Fibroblast of skin of left quadriceps (primary cell): ENCODE measurements around the gene LSAMP.

ENCODE experiments used
- DNase-seq, 2 experiments: peaks; one replicate each; pipeline ENCODE4 v3.0.0-alpha.2; 2013; ENCODE audit warnings: low read depth in 2 of 2

LSAMP gene

DNA sequence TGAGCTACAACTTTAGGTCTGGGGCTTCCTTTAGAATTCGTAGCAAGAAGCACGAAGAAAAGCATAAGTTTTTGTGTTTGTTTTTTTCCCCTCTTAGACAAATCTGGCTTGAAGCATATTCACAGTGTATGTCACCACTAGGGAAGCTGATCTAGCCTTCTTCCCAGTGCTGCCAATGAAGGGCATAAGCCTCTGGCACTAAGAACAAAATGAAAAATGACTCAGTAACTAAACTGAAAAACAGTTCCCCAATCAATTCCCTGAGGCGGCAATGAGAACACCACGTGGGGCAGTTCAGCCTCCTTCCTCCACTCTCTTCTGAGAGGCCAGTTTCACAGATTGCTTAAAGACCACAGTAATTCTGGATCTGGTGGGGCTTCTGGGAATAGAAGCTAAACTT, 483.9 kb downstream of the LSAMP start:
- no peak for DNase-seq

DNA sequence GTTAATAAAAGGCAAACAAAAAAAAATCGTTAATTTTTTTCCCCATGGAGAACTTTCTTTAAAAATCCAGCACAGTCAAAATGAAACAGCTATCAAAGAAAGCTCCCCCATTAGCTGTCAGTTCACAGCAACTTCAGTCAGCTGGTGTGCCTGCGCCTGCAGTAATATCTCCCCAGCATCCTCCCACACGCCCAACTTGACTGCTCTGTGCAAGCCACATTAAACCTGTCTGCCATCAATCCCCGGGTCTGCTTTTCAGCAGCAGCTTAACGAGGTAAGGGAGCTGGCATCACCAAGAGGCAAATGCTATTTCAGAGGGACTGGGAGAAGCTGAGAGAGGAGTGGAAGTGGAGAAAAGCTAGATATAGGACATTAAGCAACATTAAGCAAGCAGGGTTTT, 484.5 kb downstream of the LSAMP start:
- DNase-seq: no peak

DNA sequence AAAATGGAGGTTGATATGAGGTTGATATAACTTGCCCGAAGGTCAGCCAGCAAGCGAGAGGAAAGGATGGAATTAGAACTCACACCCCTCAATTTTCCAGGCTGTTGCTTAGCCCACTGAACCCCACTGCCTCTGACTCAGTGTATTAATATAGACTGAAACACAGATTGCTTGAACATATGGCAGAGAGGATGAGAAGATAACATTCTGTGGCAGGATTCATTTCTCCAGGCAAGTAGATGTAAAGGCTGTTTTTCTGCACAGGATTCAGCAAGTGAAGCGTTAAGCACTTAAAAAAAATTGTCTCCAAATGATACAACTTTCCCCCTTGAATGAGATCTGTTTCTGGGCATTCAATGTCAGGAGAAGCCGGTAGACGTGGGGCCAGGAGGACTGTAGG, 486.8 kb downstream of the LSAMP start:
- DNase-seq: no peak

DNA sequence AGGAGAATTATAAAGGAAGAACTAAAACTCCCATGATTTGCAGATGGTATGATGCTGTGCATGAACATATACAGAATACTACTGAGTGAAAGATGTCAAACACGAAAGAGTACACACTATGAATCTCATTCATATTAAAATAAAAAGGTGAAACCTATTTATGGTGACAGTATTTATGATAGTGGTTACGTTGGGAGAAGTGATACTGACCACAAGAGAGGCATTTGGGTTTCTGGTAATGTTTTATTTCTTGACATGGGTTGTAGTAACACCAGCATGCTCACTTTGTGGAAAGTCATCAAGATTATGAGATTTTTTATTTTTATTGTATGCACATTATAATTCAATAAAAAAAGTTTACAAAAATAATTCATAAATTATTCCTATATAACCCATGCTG, 498.0 kb downstream of the LSAMP start:
- no peak for DNase-seq

DNA sequence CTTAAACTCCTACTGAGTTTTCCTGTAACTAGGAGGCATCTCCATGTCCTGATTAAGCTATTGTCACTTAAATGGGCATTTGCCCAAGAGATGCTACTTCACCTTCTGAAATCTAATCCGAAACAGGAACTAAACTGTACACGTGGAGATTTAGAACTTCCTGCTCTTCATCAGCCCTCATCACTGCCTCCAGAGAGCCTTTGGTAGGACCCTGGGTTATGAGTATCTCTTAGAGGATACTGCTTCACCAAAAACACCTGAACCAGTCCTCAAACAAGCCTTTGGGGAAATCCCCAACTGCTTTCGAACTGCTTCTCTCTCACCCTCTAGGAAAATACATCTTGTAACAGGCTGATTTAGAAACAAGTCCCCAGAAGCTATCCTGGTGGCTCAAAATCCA, 501.7 kb downstream of the LSAMP start:
- no peak for DNase-seq

- DNase-seq: no peak
These were observed 508.2 kb downstream of the LSAMP start for GRCh38 chr3:115937054-115937453.

- no peak for DNase-seq
These were observed 512.5 kb downstream of the LSAMP start for GRCh38 chr3:115932807-115933206.

- no peak for DNase-seq
These were observed 513.7 kb downstream of the LSAMP start for GRCh38 chr3:115931581-115931980.

- DNase-seq: no peak
These were observed 514.4 kb downstream of the LSAMP start for GRCh38 chr3:115930922-115931321.

DNA sequence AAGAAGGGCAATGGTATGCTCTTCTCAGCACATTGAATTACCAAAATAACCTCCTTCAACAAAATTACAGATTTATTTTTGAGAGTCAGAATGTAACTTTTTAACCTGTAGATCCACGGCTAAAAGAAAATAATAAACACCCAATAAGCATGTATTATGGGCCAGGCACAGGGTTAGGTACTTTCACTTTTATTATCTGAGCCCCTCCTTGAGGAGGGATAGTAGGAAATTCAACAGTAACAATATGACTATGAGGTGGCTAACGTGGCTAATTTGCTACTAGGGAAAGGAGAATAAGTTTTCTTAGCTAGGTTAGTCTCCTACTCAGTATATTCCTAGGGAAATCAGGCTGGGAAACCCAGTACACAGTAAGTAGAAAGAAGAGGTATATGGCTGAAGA, 515.1 kb downstream of the LSAMP start:
- DNase-seq: no peak

GRCh38 chr3:115928376-115928775, 516.9 kb downstream of the LSAMP start:
- DNase-seq: no peak

- no peak for DNase-seq
These were observed 518.1 kb downstream of the LSAMP start for GRCh38 chr3:115927197-115927596.

DNA sequence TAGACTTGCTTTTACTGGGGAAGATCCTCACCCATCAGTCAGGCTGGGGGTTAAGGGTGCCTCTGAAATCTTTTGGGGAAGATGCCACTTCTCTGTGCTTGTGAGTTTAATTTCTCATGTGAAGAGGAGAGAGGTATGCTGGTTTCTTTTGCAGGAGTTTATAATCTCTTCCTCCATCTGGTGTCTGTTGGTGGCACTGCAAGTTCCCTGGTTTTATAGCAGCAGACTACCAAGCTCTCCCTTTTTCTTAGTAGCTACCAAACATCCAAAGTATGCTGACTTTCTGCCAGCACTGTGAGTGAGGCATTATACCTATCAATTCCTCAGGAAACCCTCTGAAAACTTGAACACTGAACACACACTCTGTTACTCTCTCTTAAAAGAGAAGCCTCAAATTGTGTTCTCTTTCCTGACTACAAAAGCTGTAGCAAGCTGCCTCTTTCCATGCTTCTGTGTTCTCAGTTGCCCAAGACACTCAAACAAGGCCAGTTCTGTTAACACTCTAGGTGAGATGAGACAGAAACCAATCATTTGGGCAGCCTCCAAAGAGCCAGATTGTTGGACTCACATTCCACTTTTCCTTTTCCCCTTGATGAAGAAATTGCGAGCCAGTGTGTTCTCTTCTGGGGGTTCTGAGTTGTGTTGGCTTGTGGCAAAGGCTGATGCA, 522.5 kb downstream of the LSAMP start:
- peak; percentile 14 to 38 for DNase-seq

DNA sequence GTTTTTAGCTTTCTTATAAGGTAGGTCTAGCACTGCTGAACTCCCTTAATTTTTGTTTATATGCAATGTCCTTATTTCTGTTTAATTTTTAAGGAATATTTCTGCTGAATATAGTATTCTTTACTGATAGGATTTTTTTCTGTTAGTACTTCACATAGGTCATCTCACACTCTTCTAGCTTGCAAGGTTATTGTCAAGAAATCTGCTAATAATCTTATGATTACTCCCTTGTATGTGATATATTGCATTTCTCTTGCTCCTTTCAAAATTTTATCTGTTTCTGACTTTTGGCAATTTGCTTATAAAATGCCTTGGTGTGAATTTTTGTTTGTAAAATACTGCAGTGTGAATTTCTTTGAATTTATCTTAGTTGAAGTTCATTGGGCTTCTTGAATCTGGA, 523.6 kb downstream of the LSAMP start:
- DNase-seq: no peak

- DNase-seq: no peak
These were observed 526.4 kb downstream of the LSAMP start for GRCh38 chr3:115918900-115919299.

GRCh38 chr3:115916866-115917265, 528.4 kb downstream of the LSAMP start:
- no peak for DNase-seq

DNA sequence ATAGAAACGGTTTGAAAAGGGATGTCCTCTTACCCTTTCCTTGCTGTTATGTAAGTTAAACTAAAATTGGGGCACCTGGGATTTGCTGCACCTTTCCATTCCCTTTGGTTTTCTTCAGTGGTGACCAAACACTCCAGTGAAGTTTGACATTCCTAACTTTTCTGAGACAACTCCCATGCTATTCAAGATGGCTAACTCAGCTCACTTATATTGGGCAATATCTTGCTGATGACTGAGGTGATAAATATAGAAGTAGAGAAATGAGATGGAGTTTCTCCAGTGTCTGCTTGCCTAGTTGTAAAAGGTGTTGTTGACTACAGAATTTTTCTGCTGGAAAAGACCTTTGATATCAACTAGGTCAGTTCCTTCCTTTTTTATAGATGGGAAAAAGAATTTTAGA, 530.2 kb downstream of the LSAMP start:
- DNase-seq: no peak

DNA sequence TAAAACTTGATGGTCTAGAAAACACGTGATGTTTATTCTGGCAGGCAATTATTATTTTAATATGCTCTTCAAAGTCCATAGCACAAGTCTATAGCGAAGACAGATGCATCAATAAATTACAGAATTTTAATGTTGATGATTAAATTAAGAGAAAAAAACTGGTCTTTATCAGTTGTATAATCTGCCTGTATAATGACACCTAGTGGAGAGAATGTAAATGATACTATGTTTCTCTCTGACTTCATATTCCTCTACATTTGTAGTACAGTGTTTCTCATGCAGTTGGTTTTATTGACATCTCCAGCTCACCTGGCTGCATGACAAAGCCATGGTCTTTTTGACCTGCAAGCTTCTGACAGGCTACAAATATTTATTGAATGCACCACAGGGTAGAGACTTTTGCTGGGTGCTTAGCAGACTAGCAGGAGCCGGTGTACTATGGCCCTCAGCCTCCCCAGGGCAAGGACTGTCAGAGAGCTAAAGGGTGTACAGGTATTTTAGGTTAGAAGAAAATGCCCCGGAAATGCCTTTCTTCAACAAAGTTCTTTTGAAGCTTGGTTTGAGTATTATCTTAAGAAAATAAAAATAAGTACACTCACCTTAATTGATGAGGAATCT, 532.1 kb downstream of the LSAMP start:
- no peak for DNase-seq

DNA sequence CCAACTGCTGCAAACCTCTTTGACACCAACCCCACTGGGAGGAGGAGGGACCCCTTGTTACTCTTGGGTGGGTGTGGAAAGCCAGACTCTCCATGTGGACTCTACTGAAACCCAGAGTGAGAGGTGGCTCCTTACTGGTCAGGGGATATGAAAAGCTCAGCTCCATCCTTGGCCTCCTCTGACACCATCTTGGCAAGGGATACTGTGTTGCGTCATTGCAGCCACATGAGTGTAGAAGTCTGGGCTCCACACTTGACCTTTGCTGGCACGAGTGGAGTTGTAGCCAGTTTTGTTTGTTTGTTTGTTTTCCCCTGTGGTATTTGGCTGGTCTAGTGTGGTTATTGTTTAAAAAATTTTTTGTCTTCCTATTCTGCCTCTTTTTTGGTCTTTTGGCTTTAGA, 532.9 kb downstream of the LSAMP start:
- no peak for DNase-seq

DNA sequence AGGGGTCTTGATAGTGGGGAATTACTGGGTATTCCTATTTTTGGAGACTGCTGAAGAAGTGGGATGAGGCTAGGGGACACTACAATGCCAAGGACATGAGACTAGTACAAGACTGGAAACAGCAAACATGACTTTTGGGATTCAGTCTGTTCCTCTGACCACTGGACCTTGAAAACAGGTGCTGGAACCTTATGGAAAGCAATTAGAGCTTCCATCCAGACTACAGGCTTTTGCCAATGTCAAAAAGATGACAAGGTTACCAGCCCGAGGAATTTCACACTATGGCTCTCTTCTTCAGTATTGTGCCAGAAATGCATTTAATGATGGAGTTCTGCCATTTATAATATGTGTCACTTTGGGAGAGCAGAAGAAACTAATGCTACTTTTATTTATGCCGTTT, 539.4 kb downstream of the LSAMP start:
- no peak for DNase-seq

DNA sequence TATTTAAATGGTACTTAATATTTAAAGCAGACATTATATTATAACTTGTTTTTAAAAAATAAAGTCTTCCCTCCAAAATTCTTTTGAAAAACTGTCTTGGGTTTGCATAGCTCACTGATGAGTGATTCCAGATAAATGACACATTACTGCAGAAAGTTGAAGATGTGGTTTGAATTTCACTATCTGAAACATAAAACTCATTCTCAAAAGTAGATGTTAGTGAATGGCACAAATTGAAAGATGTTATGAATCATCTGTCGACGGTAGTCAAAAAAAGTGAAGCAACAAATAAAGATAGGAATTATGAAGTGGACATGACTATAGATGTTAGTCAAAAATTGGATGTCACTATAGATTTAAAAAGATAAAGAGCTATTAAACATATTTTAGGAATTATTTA, 541.4 kb downstream of the LSAMP start:
- DNase-seq: peak; percentile 11 to 19

- DNase-seq: no peak
These were observed 544.3 kb downstream of the LSAMP start for GRCh38 chr3:115901008-115901407.

DNA sequence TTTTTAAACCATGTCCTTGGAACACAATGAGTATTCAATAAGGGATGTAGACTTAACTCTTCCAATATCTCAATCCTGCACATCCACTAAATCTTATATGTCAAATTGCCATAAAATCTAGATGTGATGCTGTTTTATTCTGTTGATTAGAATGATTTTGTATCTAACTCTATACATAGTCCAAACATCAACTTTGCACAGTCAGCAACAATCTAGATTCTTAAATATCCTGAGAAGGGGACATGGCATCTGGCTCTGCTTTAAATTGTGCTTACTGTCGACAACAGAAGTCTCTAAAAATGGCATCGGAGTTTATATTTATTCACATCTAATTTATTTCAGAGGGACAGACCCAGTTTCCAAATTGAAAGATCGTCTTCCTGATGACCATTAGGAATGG, 545.8 kb downstream of the LSAMP start:
- no peak for DNase-seq
